GM18870 (cell line): ENCODE results near the gene SYNE2.

Experiments used
- ATAC-seq: cut with Tn5 transposase; IDR thresholded peaks from one replicate; pipeline ENCODE4 v1.9.1; 2021; ENCODE audit warnings: moderate library complexity; ENCODE audit not compliant: unreplicated experiment

SYNE2 gene

GRCh38 chr14:64062381-64063115, 209.7 kb downstream of the SYNE2 start:
- no peak for ATAC-seq

DNA sequence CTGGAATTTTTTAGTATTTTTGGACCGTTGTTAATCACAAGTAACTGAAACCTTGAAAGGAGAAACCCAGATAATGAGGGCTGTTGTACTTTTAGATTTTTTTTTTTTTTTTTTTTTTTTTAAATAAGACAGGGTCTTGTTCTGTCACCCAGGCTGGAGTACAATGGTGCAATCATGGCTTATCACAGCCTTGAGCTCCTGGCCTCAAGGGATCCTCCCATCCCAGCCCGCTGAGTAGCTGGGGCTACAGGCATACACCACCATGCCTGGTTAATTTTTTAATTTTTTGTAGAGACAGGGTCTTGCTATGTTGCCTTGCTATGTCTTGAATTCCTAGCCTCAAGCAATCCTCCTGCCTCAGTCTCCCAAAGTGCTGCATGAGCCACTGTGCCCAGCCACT, 211.6 kb downstream of the SYNE2 start:
- no peak for ATAC-seq

GRCh38 chr14:64069634-64070359, 217.0 kb downstream of the SYNE2 start:
- no peak for ATAC-seq

GRCh38 chr14:64074961-64075612, 222.3 kb downstream of the SYNE2 start:
- no peak for ATAC-seq

DNA sequence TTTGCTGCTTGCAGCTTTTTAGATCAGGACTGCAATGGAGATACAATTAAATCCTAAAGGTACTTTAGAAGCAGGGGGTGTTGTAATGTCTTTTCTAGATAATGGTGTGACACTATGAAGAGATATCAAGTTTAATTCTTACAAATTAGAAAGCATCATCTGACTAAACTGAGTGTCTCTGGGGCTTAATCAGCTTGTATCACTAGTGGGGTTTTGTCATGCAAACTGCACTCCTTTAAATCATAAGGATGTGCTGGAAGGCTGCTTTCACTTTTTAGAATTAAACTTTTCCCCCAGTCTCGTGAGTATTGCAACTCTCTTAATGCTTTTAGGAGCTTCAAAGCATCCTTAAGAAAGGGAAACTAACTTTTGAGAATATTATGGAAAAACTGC, 222.8 kb downstream of the SYNE2 start:
- no peak for ATAC-seq

DNA sequence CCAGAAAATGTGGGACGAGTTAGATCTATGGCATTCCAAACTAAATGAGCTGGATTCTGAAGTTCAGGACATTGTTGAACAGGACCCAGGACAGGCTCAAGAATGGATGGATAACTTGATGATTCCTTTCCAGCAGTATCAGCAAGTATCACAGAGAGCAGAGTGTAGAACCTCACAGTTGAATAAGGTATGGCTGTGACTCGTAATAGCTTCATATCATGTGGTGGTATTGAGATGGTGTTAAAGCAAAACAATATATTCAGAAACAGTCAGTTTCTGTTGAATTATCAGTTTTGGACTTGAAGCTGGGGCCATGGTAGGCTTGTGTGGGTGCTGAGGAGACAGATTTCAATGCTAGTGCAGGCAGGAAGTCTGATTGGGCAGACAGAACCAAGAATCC, 227.6 kb downstream of the SYNE2 start:
- no peak for ATAC-seq

DNA sequence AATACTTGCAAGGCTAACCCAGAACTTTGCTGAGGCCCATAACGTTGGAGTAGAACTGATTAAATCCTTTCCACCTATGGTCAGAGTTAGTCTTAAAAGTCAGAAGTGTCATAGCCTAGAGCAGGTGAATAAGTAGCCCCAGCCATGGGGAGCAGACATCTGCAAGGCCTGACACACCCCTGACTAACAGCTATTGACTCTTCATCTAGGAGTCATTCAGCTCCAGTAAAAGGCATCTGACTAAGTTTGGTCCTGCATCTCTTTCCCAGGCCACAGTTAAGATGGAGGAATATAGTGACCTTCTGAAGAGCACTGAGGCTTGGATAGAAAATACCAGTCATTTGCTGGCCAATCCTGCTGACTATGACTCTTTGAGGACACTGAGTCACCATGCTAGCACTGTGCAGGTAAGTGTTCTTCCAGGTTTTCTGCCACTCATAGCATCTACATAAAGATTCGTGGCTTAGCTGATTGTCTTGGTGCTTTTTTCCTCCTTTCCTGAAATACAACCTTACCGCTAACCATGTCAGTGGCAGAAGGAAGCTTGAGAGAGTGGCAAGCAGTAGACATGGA, 228.5 kb downstream of the SYNE2 start:
- no peak for ATAC-seq

DNA sequence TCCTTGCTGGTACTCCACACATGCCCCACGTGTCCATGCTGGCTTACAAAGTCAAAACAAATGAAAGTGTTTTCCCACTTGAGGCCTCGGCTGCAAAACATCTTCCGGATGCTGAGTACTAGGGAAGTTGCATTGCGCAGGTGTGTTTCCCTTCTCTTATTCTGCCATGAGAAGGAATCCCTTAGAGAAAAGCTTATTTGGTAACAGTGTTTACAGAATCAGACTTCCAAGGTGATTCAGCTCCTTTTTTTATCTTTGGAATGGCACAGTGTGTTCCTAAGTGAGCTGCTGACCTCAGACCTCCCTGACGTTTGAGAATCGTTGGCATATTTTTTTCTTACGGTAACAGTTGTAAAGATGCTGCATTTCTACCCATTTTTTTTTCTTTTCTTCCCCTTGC, 230.0 kb downstream of the SYNE2 start:
- ATAC-seq = no peak

DNA sequence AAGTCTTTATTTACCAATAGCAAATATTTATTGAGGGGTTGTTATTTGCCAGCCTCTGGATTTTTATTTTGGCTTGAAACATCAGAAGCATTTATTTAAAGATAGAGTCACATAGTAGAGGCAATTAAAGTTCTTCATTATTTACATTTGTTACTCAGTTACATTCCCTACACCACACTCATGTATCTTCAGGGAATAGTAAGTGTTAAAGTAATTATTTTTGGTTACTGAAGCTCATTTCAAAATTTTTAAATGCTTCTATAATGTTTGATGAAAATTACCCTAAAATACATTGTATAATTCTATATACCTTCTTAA, 235.8 kb downstream of the SYNE2 start:
- ATAC-seq = no peak

GRCh38 chr14:64089920-64090319, 237.1 kb downstream of the SYNE2 start:
- no peak for ATAC-seq

- no peak for ATAC-seq
These were observed 238.4 kb downstream of the SYNE2 start for GRCh38 chr14:64091217-64091616.

- no peak for ATAC-seq
These were observed 239.5 kb downstream of the SYNE2 start for GRCh38 chr14:64092338-64092737.

GRCh38 chr14:64092940-64093339, 240.1 kb downstream of the SYNE2 start:
- no peak for ATAC-seq

GRCh38 chr14:64095620-64096019, 242.8 kb downstream of the SYNE2 start:
- no peak for ATAC-seq

DNA sequence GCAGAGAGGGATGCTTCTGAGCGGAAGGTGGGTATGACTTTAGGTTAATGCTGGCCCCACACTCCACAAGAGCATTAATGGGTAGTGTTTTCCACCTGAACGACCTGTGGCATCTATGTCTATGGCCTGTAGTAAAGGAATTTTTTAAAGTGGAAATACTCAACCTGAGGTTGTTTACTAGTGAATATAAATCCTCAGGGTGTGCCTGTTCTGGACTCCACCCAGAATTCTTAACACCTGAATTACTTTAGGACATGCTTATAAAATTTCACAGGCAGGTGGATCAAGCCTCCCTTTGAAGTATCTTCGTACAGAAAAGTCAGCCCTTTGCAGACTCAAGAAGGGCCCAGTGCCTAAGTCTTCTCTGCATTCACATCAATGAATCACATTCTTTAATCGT, 245.3 kb downstream of the SYNE2 start:
- ATAC-seq = no peak

DNA sequence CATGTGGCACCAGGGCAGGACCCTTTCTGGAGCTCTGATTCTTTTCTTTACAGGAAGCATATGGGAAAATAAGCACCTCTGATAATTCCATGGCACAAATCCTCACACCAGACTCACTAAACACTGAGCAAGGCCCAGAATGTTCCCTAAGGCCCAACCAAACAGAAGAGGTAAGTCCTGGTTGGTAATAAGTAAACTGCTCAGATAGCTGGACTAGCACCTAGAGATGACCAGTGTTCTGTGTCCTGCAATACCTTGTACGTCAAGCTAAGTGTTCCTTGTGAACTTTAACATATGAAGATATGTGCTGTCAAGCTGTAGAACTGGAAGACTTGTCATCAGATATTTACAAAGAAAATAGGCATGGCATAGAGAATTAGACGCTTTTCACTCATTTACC, 254.6 kb downstream of the SYNE2 start:
- no peak for ATAC-seq

- ATAC-seq = no peak
These were observed 257.2 kb downstream of the SYNE2 start for GRCh38 chr14:64109819-64110554.

DNA sequence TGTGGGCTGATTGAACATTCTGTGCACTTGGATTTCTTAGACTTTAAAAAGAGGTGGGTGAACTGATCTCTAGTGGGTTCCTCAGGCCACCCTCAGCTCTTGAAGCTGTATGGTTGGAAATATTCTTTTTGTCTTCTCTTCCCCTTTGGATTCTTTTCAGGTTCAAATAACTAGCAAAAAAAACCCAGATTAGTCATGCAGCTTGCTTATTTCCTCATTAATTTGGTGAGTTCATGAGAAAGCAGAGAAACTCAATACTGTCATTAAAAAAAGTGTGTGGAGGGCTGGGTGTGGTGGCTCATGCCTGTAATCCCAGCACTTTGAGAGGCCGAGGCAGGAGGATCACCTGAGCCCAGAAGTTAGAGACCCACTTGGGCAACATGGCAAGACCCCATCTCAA, 258.0 kb downstream of the SYNE2 start:
- ATAC-seq = no peak

GRCh38 chr14:64112867-64113678, 260.3 kb downstream of the SYNE2 start:
- no peak for ATAC-seq

GRCh38 chr14:64114166-64114565, 261.4 kb downstream of the SYNE2 start:
- no peak for ATAC-seq
